IMR-90 (cell line): ENCODE measurements around the gene TMED10. TPM values are rescaled to one million over a fixed set of nuclear protein-coding genes. Genes with fewer than 3 reads are reported as not detected.

Experiments used
- ATAC-seq: fragments of 200-7000 bp; cut with Tn5 transposase; 2 replicates; pipeline ENCODE4 v1.9.1; 2020; ENCODE audit warnings: low read depth, mild to moderate bottlenecking, moderate library complexity
- BruUV-seq: library from RNA; stranded (reverse); fragments of 400-500 nt; replicated peaks from 2 replicates; lab custom pipeline; 2021; lab: Mats Ljungman, UMichigan
- CTCF ChIA-PET: fragments of 300-600 bp; formaldehyde crosslinking; extraction: SDS; loops from one replicate; lab custom pipeline; 2021; ENCODE audit warnings: antibody characterized with exemption; lab: Yijun Ruan, JAX
- POLR2A ChIA-PET: fragments of 300-600 bp; sonication (Branson Sonifier 250); formaldehyde crosslinking; loops from one replicate; lab custom pipeline; 2022; ENCODE audit warnings: antibody characterized with exemption; ENCODE audit not compliant: unreplicated experiment; lab: Charles Lee
- DNase-seq: peaks from one replicate; pipeline ENCODE4 v3.0.0; 2013
- H2AFZ ChIP-seq: replicated peaks from 2 replicates; pipeline ENCODE3; 2013; ENCODE audit warnings: low read length, mild to moderate bottlenecking; ENCODE audit not compliant: poor library complexity
- H2AK5ac ChIP-seq: 2 replicates; pipeline ENCODE4 v1.6.1; 2013; ENCODE audit warnings: low read depth, low read length, inconsistent platforms
- H2AK9ac ChIP-seq: replicated peaks from 2 replicates; pipeline ENCODE3; 2013; ENCODE audit warnings: mild to moderate bottlenecking, low read depth, low read length, moderate library complexity; ENCODE audit not compliant: poor library complexity
- H2BK120ac ChIP-seq: 2 replicates; pipeline ENCODE4 v1.6.1; 2013; ENCODE audit warnings: low read depth, low read length, inconsistent platforms
- H2BK15ac ChIP-seq: 3 replicates; pipeline ENCODE4 v1.6.1; 2013; ENCODE audit warnings: low read depth, low read length, inconsistent platforms
- H2BK20ac ChIP-seq: 2 replicates; pipeline ENCODE4 v1.6.1; 2013; ENCODE audit warnings: low read depth, mild to moderate bottlenecking, inconsistent platforms, low read length, moderate library complexity
- H2BK5ac ChIP-seq: 2 replicates; pipeline ENCODE4 v1.6.1; 2013; ENCODE audit warnings: mild to moderate bottlenecking, low read depth, low read length, inconsistent platforms; ENCODE audit not compliant: poor library complexity, severe bottlenecking
- H3K14ac ChIP-seq: replicated peaks from 2 replicates; pipeline ENCODE4 v1.6.1; 2013; ENCODE audit warnings: low read depth, low read length, inconsistent platforms
- H3K18ac ChIP-seq: 2 replicates; pipeline ENCODE4 v1.6.1; 2013; ENCODE audit warnings: low read depth, low read length, control low read depth
- H3K23ac ChIP-seq: 2 replicates; pipeline ENCODE4 v1.6.1; 2013; ENCODE audit warnings: low read depth, low read length, inconsistent platforms
- H3K27ac ChIP-seq: 2 replicates; pipeline ENCODE4 v1.5.1; 2013; ENCODE audit warnings: mild to moderate bottlenecking, control low read depth, low read length; ENCODE audit not compliant: insufficient read depth
- H3K27me3 ChIP-seq: 2 replicates; pipeline ENCODE4 v1.6.1; 2013; ENCODE audit warnings: low read length; ENCODE audit not compliant: control insufficient read depth, insufficient read depth
- H3K36me3 ChIP-seq: 2 replicates; pipeline ENCODE4 v1.6.1; 2013; ENCODE audit warnings: low read length, mixed read lengths; ENCODE audit not compliant: control insufficient read depth, insufficient read depth
- H3K4ac ChIP-seq: 2 replicates; pipeline ENCODE4 v1.6.1; 2013; ENCODE audit warnings: low read depth, low read length, inconsistent platforms
- H3K4me1 ChIP-seq: 2 replicates; pipeline ENCODE4 v1.6.1; 2013; ENCODE audit warnings: low read length, mixed read lengths; ENCODE audit not compliant: control insufficient read depth, insufficient read depth
- H3K4me2 ChIP-seq: 2 replicates; pipeline ENCODE4 v1.6.1; 2013; ENCODE audit warnings: low read depth, mild to moderate bottlenecking, control low read depth, low read length, moderate library complexity
- H3K4me3 ChIP-seq: 2 replicates; pipeline ENCODE4 v1.5.1; 2013; ENCODE audit warnings: low read depth, mild to moderate bottlenecking, control low read depth, low read length, moderate library complexity; ENCODE audit not compliant: insufficient read depth
- H3K56ac ChIP-seq: 2 replicates; pipeline ENCODE4 v1.6.1; 2013; ENCODE audit warnings: low read length, inconsistent platforms; ENCODE audit not compliant: insufficient read depth; ENCODE audit errors: extremely low read depth
- H3K79me1 ChIP-seq, 2 experiments: 2 replicates each; pipeline ENCODE4 v1.6.1; 2013; ENCODE audit warnings: low read length in 2 of 2, inconsistent platforms in 1 of 2, low read depth in 1 of 2
- H3K9ac ChIP-seq: 2 replicates; pipeline ENCODE4 v1.6.1; 2013; ENCODE audit warnings: low read depth, low read length, control low read depth
- H3K9me1 ChIP-seq: 2 replicates; pipeline ENCODE4 v1.6.1; 2013; ENCODE audit warnings: low read length, inconsistent platforms; ENCODE audit not compliant: insufficient read depth
- H3K9me3 ChIP-seq: 2 replicates; pipeline ENCODE4 v1.6.1; 2013; ENCODE audit warnings: low read length; ENCODE audit not compliant: control insufficient read depth, insufficient read depth
- H4K20me1 ChIP-seq: 2 replicates; pipeline ENCODE4 v1.6.1; 2013; ENCODE audit warnings: low read length, inconsistent platforms; ENCODE audit not compliant: insufficient read depth
- H4K5ac ChIP-seq: 2 replicates; pipeline ENCODE4 v1.6.1; 2013; ENCODE audit warnings: mild to moderate bottlenecking, low read depth, low read length, control low read depth
- H4K8ac ChIP-seq, 2 experiments: 2 replicates each; pipeline ENCODE4 v1.6.1; 2013; ENCODE audit warnings: low read depth in 2 of 2, low read length in 2 of 2, control low read depth in 1 of 2, inconsistent platforms in 1 of 2
- H4K91ac ChIP-seq: 2 replicates; pipeline ENCODE4 v1.6.1; 2013; ENCODE audit warnings: low read depth, low read length, inconsistent platforms; ENCODE audit not compliant: insufficient read depth
- BHLHE40 ChIP-seq: fragments of 150-350 bp; IDR thresholded peaks from 2 replicates; pipeline ENCODE4 v1.6.1; 2016; ENCODE audit warnings: mild to moderate bottlenecking, low read depth, low read length
- CEBPB ChIP-seq: IDR thresholded peaks from 2 replicates; pipeline ENCODE4 v1.6.1; 2012; ENCODE audit warnings: low read depth, low read length, improper control_type of control experiment
- CHD1 ChIP-seq: IDR thresholded peaks from 2 replicates; pipeline ENCODE4 v1.6.1; 2012; ENCODE audit warnings: low read depth, low read length, improper control_type of control experiment
- MXI1 ChIP-seq: IDR thresholded peaks from 2 replicates; pipeline ENCODE4 v1.6.1; 2012; ENCODE audit warnings: low read depth, mild to moderate bottlenecking, low read length, moderate library complexity, borderline replicate concordance
- POLR2A ChIP-seq: IDR thresholded peaks from 2 replicates; pipeline ENCODE4 v1.6.1; 2012; ENCODE audit warnings: mild to moderate bottlenecking, low read depth, low read length
- SMC3 ChIP-seq: fragments of 150-350 bp; IDR thresholded peaks from 2 replicates; pipeline ENCODE4 v1.6.1; 2016; ENCODE audit warnings: low read depth, mild to moderate bottlenecking, antibody characterized with exemption, low read length, moderate library complexity
- WGBS, 2 experiments: methylation state at CpG; one replicate each; pipeline versions ENCODE4 v1.1.5 to v1.1.7; 2013; ENCODE audit warnings: missing lambda C conversion rate in 2 of 2; ENCODE audit not compliant: insufficient read length in 1 of 2; ENCODE audit errors: extremely low coverage in 2 of 2; 5-methylcytosine and 5-hydroxymethylcytosine counted together
- dilution Hi-C: fragments of 300-500 bp; cut with HindIII; formaldehyde crosslinking; loops from one replicate; pipeline ENCODE4 v1.14.3; 2018; ENCODE audit warnings: low sequenced_read_pairs; ENCODE audit not compliant: unreplicated experiment
- in situ Hi-C: fragments of 300-500 bp; cut with MboI; formaldehyde crosslinking; loops from 3 replicates; pipeline ENCODE4 v1.14.3; 2019; ENCODE audit warnings: low sequenced_read_pairs, inconsistent platforms, mixed read lengths
- intact Hi-C: fragments of 100-400 bp; cut with micrococcal nuclease; formaldehyde crosslinking; loops from 2 replicates; pipeline ENCODE4 v1.10.0; 2022
- polyA plus RNA-seq, 3 experiments: library from polyadenylated mRNA; depleted of rRNA; stranded (reverse); fragments of >200 nt; gene quantifications; 2 replicates each; pipeline ENCODE4 v1.2.3, GENCODE V29; 2012; ENCODE audit warnings: low replicate concordance in 1 of 3
- total RNA-seq: library from RNA; depleted of rRNA; stranded (reverse); fragments of >200 nt; gene quantifications from 2 replicates; pipeline ENCODE4 v1.2.3, GENCODE V29; 2012
- TF ChIP-seq, protein P1 (sequence below): conservative IDR thresholded peaks from 2 replicates; pipeline ENCODE4 v1.5.1; 2012; ENCODE audit warnings: mild to moderate bottlenecking, low read depth, low read length, improper control_type of control experiment

Gene TMED10
- total and polyA plus RNA-seq, 2 of the 4 experiments (the other 2 are of a cell fraction), result 254 to 441 TPM

DNA sequence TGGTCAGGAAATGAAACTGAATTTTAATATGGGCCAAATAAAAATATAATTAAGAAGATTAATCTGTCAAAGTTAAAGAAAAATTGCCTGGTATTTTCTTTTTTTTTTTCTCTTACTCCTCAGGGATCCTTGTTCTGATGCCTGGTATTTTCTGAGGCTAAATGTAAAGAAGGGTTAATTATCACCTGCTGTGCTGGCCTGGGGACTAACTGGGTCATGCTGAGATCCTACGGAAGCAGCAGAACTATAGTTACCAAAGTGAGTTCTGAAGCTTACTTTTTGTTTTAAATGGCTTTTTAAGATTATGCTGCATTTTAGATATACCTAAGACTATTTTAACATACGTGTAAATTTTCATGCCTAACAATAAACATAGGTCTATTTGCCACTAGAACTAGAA lies 83.7 kb downstream of the TMED10 start:
- TF ChIP-seq CEBPB (no peak), SMC3 (no peak), CHD1 (no peak), MXI1 (no peak), BHLHE40 (no peak), POLR2A (no peak)
- TF ChIP-seq, protein P1, sequence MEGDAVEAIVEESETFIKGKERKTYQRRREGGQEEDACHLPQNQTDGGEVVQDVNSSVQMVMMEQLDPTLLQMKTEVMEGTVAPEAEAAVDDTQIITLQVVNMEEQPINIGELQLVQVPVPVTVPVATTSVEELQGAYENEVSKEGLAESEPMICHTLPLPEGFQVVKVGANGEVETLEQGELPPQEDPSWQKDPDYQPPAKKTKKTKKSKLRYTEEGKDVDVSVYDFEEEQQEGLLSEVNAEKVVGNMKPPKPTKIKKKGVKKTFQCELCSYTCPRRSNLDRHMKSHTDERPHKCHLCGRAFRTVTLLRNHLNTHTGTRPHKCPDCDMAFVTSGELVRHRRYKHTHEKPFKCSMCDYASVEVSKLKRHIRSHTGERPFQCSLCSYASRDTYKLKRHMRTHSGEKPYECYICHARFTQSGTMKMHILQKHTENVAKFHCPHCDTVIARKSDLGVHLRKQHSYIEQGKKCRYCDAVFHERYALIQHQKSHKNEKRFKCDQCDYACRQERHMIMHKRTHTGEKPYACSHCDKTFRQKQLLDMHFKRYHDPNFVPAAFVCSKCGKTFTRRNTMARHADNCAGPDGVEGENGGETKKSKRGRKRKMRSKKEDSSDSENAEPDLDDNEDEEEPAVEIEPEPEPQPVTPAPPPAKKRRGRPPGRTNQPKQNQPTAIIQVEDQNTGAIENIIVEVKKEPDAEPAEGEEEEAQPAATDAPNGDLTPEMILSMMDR, result no peak
- DNase-seq, result no peak
- CTCF ChIA-PET, result interaction anchor here (0.6 to 0.7 kb wide), 2 partner anchors 10 to 104 kb away, joined by 3 read pairs; no protein-coding TSS in a partner anchor
- Histone ChIP-seq H2AK9ac (no peak overlapping the region), H2BK120ac (no peak overlapping the region), H3K4me3 (no peak overlapping the region), H2BK5ac (no peak overlapping the region), H2BK20ac (no peak overlapping the region), H3K9me3 (no peaks in the 10 kb centered on the region), H4K20me1 (no peaks in the 10 kb centered on the region), H4K5ac (no peak overlapping the region), H3K4me2 (no peak overlapping the region), H4K91ac (no peak overlapping the region), H3K27ac (no peak overlapping the region), H3K4me1 (0 out of 2 replicates have a peak, but pooled peaks cover 3% of the 10 kb centered on the region), H3K27me3 (no peaks in the 10 kb centered on the region), H2AFZ (no peak overlapping the region), H3K36me3 (peaks cover 24% of the 10 kb centered on the region), H4K8ac (no peak overlapping the region), H3K79me1 (peaks cover 0 to 3% of the 10 kb centered on the region in 2 experiments; a peak in 1 of 4 replicates), H3K18ac (no peak overlapping the region), H2BK15ac (no peak overlapping the region), H3K4ac (no peak overlapping the region), H3K9me1 (no peaks in the 10 kb centered on the region), H3K23ac (no peak overlapping the region), H3K14ac (no peak overlapping the region), H2AK5ac (no peak overlapping the region), H3K56ac (no peak overlapping the region), H3K9ac (no peak overlapping the region)
- dilution Hi-C loops (no loop called here), in situ Hi-C loops (no loop called here), intact Hi-C loops (no loop called here)
- WGBS, 2 experiments, result no CpG with 5 or more reads among the region's 2 CpGs
- POLR2A ChIA-PET, result no interaction called here
- no TSS peak for BruUV-seq
- no peak for ATAC-seq
